ENCODE data around the gene DENND1A. TPM values are rescaled to one million over a fixed set of nuclear protein-coding genes. Genes with fewer than 3 reads are reported as not detected.

DENND1A gene
- total and polyA plus RNA-seq, 2 experiments from 2014 or later: 13.1 to 28.7 TPM

DNA sequence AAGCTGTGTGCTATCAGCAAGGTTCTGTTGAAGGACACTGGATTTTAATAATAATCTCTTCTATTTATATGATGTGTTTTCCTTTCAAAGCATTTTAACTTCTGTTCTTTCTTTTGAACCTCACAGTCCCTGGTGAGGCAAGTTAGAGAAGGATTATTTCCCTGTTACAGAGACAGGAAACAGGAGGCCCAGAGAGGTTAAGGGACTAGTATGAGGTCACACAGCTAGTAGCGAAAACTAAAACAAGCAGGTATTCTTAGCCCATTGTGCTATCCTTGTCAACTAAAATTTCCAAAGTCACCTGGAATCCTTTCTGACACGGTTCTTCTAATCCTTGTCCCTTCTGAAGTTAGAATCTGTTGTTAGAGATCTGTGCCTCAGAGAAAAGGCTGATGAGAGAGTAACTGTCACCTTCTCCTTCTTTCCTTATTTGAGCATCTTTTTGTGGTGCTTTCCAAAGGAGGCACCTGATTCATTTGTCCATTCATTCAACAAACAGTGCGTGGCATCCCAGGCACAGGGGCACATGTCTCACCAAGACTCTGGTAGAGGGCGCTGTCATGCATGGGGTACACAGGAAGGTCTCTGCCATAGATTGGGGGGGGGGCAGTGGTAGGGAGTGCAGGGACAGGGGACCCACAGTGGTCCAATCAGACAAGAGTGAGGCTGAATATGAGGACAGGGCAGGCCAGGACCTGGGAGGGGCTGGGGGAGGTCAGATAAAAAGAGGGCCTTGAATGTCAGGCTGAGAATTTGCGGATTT lies 512.5 kb downstream of the DENND1A start:
- no peak overlapping the region for H3K27ac ChIP-seq (ENCODE audit: low read depth)
- H3K4me1 Mint-ChIP-seq: peaks cover 41% of the 10 kb centered on the region
- no peak overlapping the region for H3K4me3 ChIP-seq
- H3K9me3 Mint-ChIP-seq: no peaks in the 10 kb centered on the region
- H3K27ac Mint-ChIP-seq: no peak overlapping the region
- no peaks in the 10 kb centered on the region for H3K36me3 ChIP-seq (ENCODE audit: insufficient read depth)
- H3K27me3 ChIP-seq (ENCODE audit: insufficient read depth): no peaks in the 10 kb centered on the region
- H4K20me1 ChIP-seq (replicated peaks; ENCODE audit: insufficient read depth): no peaks in the 10 kb centered on the region
- no peaks in the 10 kb centered on the region; the same call in 1 of the 2 replicates for H3F3A ChIP-seq (replicated peaks; ENCODE audit: low read depth)
- no peak for DNase-seq (ENCODE audit: low spot score)
- H3K4me2 ChIP-seq: no peak overlapping the region
- H2AFZ ChIP-seq: no peak overlapping the region
- peaks cover 14% of the 10 kb centered on the region for H3K27me3 Mint-ChIP-seq (ENCODE audit: insufficient read depth, low read depth, poor library complexity)
- no peak overlapping the region for H3K4me3 Mint-ChIP-seq
- no peaks in the 10 kb centered on the region for H3K36me3 Mint-ChIP-seq (ENCODE audit: low read depth)
- no peaks in the 10 kb centered on the region for H3K9me2 ChIP-seq (ENCODE audit: insufficient read depth)
- peaks cover 27% of the 10 kb centered on the region for H3K4me1 ChIP-seq (ENCODE audit: insufficient read depth)
- ATAC-seq: no peak
- no peaks in the 10 kb centered on the region for H3K79me2 ChIP-seq (replicated peaks; ENCODE audit: insufficient read depth)
- no peak for TF ChIP-seq ZNF331 (CRISPR knock-in tag; IDR thresholded peaks at IDR 0.05; ENCODE audit: low read depth)
- TF ChIP-seq, protein P1, sequence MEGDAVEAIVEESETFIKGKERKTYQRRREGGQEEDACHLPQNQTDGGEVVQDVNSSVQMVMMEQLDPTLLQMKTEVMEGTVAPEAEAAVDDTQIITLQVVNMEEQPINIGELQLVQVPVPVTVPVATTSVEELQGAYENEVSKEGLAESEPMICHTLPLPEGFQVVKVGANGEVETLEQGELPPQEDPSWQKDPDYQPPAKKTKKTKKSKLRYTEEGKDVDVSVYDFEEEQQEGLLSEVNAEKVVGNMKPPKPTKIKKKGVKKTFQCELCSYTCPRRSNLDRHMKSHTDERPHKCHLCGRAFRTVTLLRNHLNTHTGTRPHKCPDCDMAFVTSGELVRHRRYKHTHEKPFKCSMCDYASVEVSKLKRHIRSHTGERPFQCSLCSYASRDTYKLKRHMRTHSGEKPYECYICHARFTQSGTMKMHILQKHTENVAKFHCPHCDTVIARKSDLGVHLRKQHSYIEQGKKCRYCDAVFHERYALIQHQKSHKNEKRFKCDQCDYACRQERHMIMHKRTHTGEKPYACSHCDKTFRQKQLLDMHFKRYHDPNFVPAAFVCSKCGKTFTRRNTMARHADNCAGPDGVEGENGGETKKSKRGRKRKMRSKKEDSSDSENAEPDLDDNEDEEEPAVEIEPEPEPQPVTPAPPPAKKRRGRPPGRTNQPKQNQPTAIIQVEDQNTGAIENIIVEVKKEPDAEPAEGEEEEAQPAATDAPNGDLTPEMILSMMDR (conservative IDR thresholded peaks at IDR 0.05; ENCODE audit: low read depth in 2 of 2): peak; percentile 44 to 64
- no peak for TF ChIP-seq EZH2phosphoT487 (IDR thresholded peaks at IDR 0.05; ENCODE audit: unreplicated experiment)
- TF ChIP-seq CREB1 (CRISPR knock-in tag; IDR thresholded peaks at IDR 0.05; ENCODE audit: low read depth): no peak

DNA sequence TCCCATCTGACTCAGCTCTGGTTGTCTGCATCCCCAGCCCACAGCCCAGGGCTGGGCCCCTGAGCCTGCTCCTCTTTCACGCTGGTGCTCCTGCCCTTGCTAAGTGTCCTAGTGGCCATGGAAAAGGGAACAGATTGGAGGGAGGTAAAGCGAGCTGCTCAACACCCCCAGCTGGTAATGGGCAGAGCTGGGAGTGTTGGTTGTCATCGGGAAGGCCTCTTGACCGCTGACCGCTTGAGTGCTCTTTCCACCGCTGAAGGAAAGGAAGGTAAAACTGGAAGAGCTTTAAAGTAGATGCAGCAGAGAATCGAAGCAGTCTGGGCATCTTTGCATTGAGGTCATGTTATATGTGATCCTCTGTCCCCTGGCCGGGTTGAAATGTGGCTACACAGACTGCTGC lies 513.8 kb downstream of the DENND1A start:
- no peaks in the 10 kb centered on the region for H3K36me3 ChIP-seq (ENCODE audit: insufficient read depth)
- Mint-ChIP-seq H3K4me3 (no peak overlapping the region), H3K9me3 (no peaks in the 10 kb centered on the region), H3K4me1 (peaks cover 28% of the 10 kb centered on the region), H3K36me3 (ENCODE audit: low read depth) (no peaks in the 10 kb centered on the region), H3K27ac (no peak overlapping the region), H3K27me3 (ENCODE audit: insufficient read depth, low read depth, poor library complexity) (peaks cover 10% of the 10 kb centered on the region)
- no peaks in the 10 kb centered on the region for H3K79me2 ChIP-seq (replicated peaks; ENCODE audit: insufficient read depth)
- H3K27ac ChIP-seq (ENCODE audit: low read depth): no peak overlapping the region
- H3K4me2 ChIP-seq: no peak overlapping the region
- DNase-seq (ENCODE audit: low spot score): no peak
- no peak overlapping the region for H3K4me3 ChIP-seq
- no peak overlapping the region for H2AFZ ChIP-seq
- ATAC-seq: no peak
- peaks cover 17% of the 10 kb centered on the region for H3K4me1 ChIP-seq (ENCODE audit: insufficient read depth)
- H3F3A ChIP-seq (replicated peaks; ENCODE audit: low read depth): no peaks in the 10 kb centered on the region; the same call in 1 of the 2 replicates
- no peaks in the 10 kb centered on the region for H4K20me1 ChIP-seq (replicated peaks; ENCODE audit: insufficient read depth)
- no peaks in the 10 kb centered on the region for H3K27me3 ChIP-seq (ENCODE audit: insufficient read depth)
- no peaks in the 10 kb centered on the region for H3K9me2 ChIP-seq (ENCODE audit: insufficient read depth)
- TF ChIP-seq, protein P1 (conservative IDR thresholded peaks at IDR 0.05; ENCODE audit: low read depth in 2 of 2): no peak
- TF ChIP-seq EZH2phosphoT487 (IDR thresholded peaks at IDR 0.05; ENCODE audit: unreplicated experiment) (no peak), ZNF462 (CRISPR knock-in tag; IDR thresholded peaks at IDR 0.05) (no peak)
